NB4 (cell line): ENCODE measurements around the gene FRMD1.

Source experiments
- POLR2A ChIP-seq: IDR thresholded peaks from 2 replicates; pipeline ENCODE4 v1.6.1; 2011; ENCODE audit warnings: mild to moderate bottlenecking; ENCODE audit not compliant: insufficient read length; ENCODE audit errors: extremely low read depth
- TF ChIP-seq, protein P1 (sequence below): IDR thresholded peaks from one replicate; pipeline ENCODE4 v1.5.1; 2012; ENCODE audit warnings: low read depth, low read length

DNA sequence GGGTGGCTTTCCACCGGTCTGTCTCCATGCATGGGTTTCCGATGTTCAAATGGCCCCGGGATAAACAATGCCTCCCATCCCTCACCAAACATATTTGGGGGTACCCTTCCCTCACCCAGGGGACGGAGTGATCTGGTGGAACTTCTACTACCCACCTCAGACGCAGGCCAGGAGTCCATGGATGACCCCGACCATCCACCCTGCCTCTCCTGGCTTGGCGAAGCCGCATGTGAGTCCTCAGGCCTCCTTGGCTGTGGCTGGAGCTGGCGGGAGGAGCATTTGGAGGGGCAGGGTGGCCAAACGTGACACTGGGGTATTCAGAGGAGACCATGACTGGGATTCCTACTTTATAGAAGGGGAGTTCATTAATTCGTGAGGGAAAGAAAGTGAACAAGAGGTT, 45.9 kb upstream of the FRMD1 start:
- TF ChIP-seq, protein P1, sequence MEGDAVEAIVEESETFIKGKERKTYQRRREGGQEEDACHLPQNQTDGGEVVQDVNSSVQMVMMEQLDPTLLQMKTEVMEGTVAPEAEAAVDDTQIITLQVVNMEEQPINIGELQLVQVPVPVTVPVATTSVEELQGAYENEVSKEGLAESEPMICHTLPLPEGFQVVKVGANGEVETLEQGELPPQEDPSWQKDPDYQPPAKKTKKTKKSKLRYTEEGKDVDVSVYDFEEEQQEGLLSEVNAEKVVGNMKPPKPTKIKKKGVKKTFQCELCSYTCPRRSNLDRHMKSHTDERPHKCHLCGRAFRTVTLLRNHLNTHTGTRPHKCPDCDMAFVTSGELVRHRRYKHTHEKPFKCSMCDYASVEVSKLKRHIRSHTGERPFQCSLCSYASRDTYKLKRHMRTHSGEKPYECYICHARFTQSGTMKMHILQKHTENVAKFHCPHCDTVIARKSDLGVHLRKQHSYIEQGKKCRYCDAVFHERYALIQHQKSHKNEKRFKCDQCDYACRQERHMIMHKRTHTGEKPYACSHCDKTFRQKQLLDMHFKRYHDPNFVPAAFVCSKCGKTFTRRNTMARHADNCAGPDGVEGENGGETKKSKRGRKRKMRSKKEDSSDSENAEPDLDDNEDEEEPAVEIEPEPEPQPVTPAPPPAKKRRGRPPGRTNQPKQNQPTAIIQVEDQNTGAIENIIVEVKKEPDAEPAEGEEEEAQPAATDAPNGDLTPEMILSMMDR = no peak
- no peak for TF ChIP-seq POLR2A
